ENCODE measurements around the gene NFYC.

Gene NFYC

GRCh38 chr1:40783001-40783905 is 91.7 kb downstream of the NFYC start, which contains the start of gene KCNQ4:
KCNQ4 (plus strand) TSS chr1:40783787; CDS start chr1:40784094, 307 bp downstream.
- DNase-seq = peak in 1 of 2 experiments; percentile 92

GRCh38 chr1:40784141-40784770 is 92.8 kb downstream of the NFYC start:
- DNase-seq = peak; percentile 26 to 80

- peak; percentile 37 to 77 for DNase-seq
Measured at GRCh38 chr1:40784771-40785151, 93.3 kb downstream of the NFYC start.

GRCh38 chr1:40785446-40785845 is 93.9 kb downstream of the NFYC start:
- DNase-seq = no peak

- DNase-seq = no peak
Measured at GRCh38 chr1:40786171-40786994, 94.9 kb downstream of the NFYC start.

GRCh38 chr1:40786995-40787705 is 95.6 kb downstream of the NFYC start:
- DNase-seq = no peak

- no peak for DNase-seq
Measured at GRCh38 chr1:40787737-40788560, 96.4 kb downstream of the NFYC start.

- DNase-seq = no peak
Measured at GRCh38 chr1:40788561-40789341, 97.2 kb downstream of the NFYC start.

- no peak for DNase-seq
Measured at GRCh38 chr1:40789342-40789598, 97.8 kb downstream of the NFYC start.

- no peak for DNase-seq
Measured at GRCh38 chr1:40789661-40790430, 98.3 kb downstream of the NFYC start.

- no peak for DNase-seq
Measured at GRCh38 chr1:40792036-40792435, 100.5 kb downstream of the NFYC start.

- DNase-seq = no peak
Measured at GRCh38 chr1:40793617-40794016, 102.1 kb downstream of the NFYC start.

- no peak for DNase-seq
Measured at GRCh38 chr1:40794048-40794447, 102.5 kb downstream of the NFYC start.

GRCh38 chr1:40794974-40795715 is 103.6 kb downstream of the NFYC start:
- DNase-seq = no peak

GRCh38 chr1:40795811-40796586 is 104.5 kb downstream of the NFYC start:
- no peak for DNase-seq

GRCh38 chr1:40796939-40797667 is 105.6 kb downstream of the NFYC start:
- peak in 1 of 2 experiments; percentile 72 for DNase-seq

GRCh38 chr1:40797668-40798010 is 106.1 kb downstream of the NFYC start:
- DNase-seq = peak; percentile 35 to 85

Measured in NCI-H526 (cell line).